ENCODE results near the gene CABCOCO1. TPM values are rescaled to one million over a fixed set of nuclear protein-coding genes. Genes with fewer than 3 reads are reported as not detected.

Gene CABCOCO1
- total and polyA plus RNA-seq, 7 donors: 0.10 to 3.1 (median 0.68) TPM; not detected in 2

- intact Hi-C loops (cut with DNase I): loop anchor here (10.0 kb wide), 1 partner anchor 386 kb away; no protein-coding TSS in a partner anchor
- Histone ChIP-seq H3K4me1 (peaks cover 0 to 8% (median 0%) of the 10 kb centered on the region in 4 donors), H3K27me3 (no peaks in the 10 kb centered on the region), H3K9me3 (no peaks in the 10 kb centered on the region), H3K27ac (no peak overlapping the region), H3K36me3 (no peaks in the 10 kb centered on the region), H3K4me3 (no peak overlapping the region)
- no peak for DNase-seq
- TF ChIP-seq POLR2A (IDR thresholded peaks at IDR 0.05) (no peak), POLR2AphosphoS5 (IDR thresholded peaks at IDR 0.05) (no peak), EP300 (IDR thresholded peaks at IDR 0.05) (no peak)
- TF ChIP-seq, protein P1, sequence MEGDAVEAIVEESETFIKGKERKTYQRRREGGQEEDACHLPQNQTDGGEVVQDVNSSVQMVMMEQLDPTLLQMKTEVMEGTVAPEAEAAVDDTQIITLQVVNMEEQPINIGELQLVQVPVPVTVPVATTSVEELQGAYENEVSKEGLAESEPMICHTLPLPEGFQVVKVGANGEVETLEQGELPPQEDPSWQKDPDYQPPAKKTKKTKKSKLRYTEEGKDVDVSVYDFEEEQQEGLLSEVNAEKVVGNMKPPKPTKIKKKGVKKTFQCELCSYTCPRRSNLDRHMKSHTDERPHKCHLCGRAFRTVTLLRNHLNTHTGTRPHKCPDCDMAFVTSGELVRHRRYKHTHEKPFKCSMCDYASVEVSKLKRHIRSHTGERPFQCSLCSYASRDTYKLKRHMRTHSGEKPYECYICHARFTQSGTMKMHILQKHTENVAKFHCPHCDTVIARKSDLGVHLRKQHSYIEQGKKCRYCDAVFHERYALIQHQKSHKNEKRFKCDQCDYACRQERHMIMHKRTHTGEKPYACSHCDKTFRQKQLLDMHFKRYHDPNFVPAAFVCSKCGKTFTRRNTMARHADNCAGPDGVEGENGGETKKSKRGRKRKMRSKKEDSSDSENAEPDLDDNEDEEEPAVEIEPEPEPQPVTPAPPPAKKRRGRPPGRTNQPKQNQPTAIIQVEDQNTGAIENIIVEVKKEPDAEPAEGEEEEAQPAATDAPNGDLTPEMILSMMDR (IDR thresholded peaks at IDR 0.05): no peak
Measured at GRCh38 chr10:61669161-61669725, 6.5 kb downstream of the CABCOCO1 start.

DNA sequence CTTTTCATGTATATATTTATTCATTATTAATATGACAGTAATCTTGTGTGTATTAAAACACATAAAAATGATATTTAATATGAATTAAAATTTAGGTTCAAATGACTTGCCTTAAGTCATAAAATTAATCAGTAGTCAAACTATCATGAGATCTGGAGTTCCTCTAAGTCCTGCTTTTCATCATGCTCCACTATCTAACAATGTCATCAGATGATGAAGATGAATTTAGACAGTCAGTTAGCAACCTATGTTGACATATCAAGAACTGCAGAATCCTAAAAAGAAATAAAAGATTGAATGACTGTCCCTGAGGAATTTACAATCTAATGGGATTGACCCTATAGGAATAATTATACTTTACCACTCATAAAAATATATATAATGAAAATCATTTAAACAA is 7.1 kb downstream of the CABCOCO1 start:
- H3K9me3 ChIP-seq: no peaks in the 10 kb centered on the region
- H3K4me1 ChIP-seq: peaks cover 0 to 8% (median 0%) of the 10 kb centered on the region in 4 donors
- H3K27me3 ChIP-seq: no peaks in the 10 kb centered on the region
- intact Hi-C loops (cut with DNase I): loop anchor here (10.0 kb wide), 1 partner anchor 385 kb away; no protein-coding TSS in a partner anchor
- TF ChIP-seq EP300 (IDR thresholded peaks at IDR 0.05): no peak
- TF ChIP-seq POLR2AphosphoS5 (IDR thresholded peaks at IDR 0.05): no peak
- TF ChIP-seq, protein P1 (IDR thresholded peaks at IDR 0.05): no peak
- TF ChIP-seq POLR2A (IDR thresholded peaks at IDR 0.05): no peak
- H3K4me3 ChIP-seq: no peak overlapping the region
- H3K36me3 ChIP-seq: no peaks in the 10 kb centered on the region
- DNase-seq: no peak
- H3K27ac ChIP-seq: no peak overlapping the region

GRCh38 chr10:61673360-61673759 is 10.6 kb downstream of the CABCOCO1 start:
- Histone ChIP-seq H3K4me1 (peaks cover 0 to 8% (median 0%) of the 10 kb centered on the region in 4 donors), H3K27ac (no peak overlapping the region), H3K27me3 (no peaks in the 10 kb centered on the region), H3K36me3 (no peaks in the 10 kb centered on the region), H3K4me3 (no peak overlapping the region), H3K9me3 (no peaks in the 10 kb centered on the region)
- DNase-seq: no peak
- intact Hi-C loops (cut with DNase I): no loop called here
- TF ChIP-seq POLR2A (IDR thresholded peaks at IDR 0.05): no peak
- TF ChIP-seq, protein P1 (IDR thresholded peaks at IDR 0.05): no peak
- no peak for TF ChIP-seq EP300 (IDR thresholded peaks at IDR 0.05)
- no peak for TF ChIP-seq POLR2AphosphoS5 (IDR thresholded peaks at IDR 0.05)
- WGBS, 2 donors: 82 to 86% methylated on average over 4 of the region's 4 CpGs

DNA sequence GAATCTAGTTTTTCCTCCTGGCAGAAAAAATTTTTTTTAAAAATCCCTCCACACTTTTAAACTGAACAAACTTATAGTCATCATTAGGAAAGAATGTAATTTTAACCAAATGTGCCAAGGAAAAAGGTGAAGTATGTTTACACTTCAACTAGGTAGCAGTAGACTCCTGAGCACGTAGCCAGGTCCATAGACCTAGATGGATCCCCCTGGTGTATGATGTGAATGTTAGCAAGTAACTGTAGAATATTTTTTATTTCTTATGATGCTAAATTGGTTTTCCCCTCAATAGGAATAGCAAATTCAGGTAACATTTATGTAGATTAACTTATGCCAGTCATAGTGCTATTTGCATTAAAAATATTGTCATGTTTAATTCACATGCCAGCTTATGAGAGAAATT is 19.6 kb downstream of the CABCOCO1 start:
- 85 to 87% methylated on average over 1 of the region's 1 CpG for WGBS, 2 donors
- H3K36me3 ChIP-seq: no peaks in the 10 kb centered on the region
- intact Hi-C loops (cut with DNase I): no loop called here
- no peak overlapping the region for H3K4me3 ChIP-seq
- TF ChIP-seq POLR2AphosphoS5 (IDR thresholded peaks at IDR 0.05) (no peak), POLR2A (IDR thresholded peaks at IDR 0.05) (no peak), EP300 (IDR thresholded peaks at IDR 0.05) (no peak)
- TF ChIP-seq, protein P1 (IDR thresholded peaks at IDR 0.05): no peak
- no peak overlapping the region for H3K27ac ChIP-seq
- H3K27me3 ChIP-seq: no peaks in the 10 kb centered on the region
- no peak for DNase-seq
- H3K4me1 ChIP-seq: no peaks in the 10 kb centered on the region
- H3K9me3 ChIP-seq: no peaks in the 10 kb centered on the region

DNA sequence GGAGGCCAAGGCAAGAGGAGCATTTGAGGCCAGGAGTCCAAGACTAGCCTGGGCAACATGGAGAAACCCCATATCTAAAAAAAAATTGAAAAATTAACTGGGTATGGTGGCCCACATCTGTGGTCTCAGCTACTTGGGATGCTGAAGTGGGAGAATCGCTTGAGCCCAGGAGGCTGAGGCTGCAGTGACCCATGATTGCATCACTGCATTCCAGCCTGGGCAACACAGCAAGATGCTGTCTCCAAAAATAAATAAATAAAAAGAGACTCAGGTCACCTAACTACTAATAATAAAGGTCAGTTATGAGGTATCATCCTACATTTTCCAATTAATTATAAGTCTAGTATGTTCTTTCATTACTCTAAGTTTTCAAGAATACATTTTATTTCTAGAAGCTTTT is 20.6 kb downstream of the CABCOCO1 start:
- no peaks in the 10 kb centered on the region for H3K27me3 ChIP-seq

More for the DNA sequence above, 20.6 kb downstream of the CABCOCO1 start:
- Histone ChIP-seq H3K36me3 (no peaks in the 10 kb centered on the region), H3K4me1 (no peaks in the 10 kb centered on the region), H3K4me3 (no peak overlapping the region), H3K27ac (no peak overlapping the region), H3K9me3 (no peaks in the 10 kb centered on the region)
- TF ChIP-seq, protein P1 (IDR thresholded peaks at IDR 0.05): no peak
- TF ChIP-seq POLR2AphosphoS5 (IDR thresholded peaks at IDR 0.05) (no peak), POLR2A (IDR thresholded peaks at IDR 0.05) (no peak), EP300 (IDR thresholded peaks at IDR 0.05) (no peak)
- intact Hi-C loops (cut with DNase I): no loop called here
- no peak for DNase-seq
- WGBS, 2 donors: 98 to 100% methylated on average over 1 of the region's 1 CpG

All from sigmoid colon (tissue), 7 donors.